Neural progenitor cell (in vitro differentiated cells): ENCODE results near the gene CLP1. TPM values are rescaled to one million over a fixed set of nuclear protein-coding genes. Genes with fewer than 3 reads are reported as not detected.

Experiments
- DNase-seq: peaks from one replicate; pipeline ENCODE4 v3.0.0-alpha.2; 2016; ENCODE audit warnings: low spot score
- H2AFZ ChIP-seq: fragments of 200-600 bp; sonication (generic); replicated peaks from 2 replicates; pipeline ENCODE4 v1.6.1; 2016; ENCODE audit warnings: antibody characterized with exemption
- H3F3A ChIP-seq: fragments of 200-600 bp; sonication (generic); 2 replicates; pipeline ENCODE4 v1.6.1; 2016; ENCODE audit warnings: antibody characterized with exemption, low read depth
- H3K27ac ChIP-seq: fragments of 200-600 bp; sonication (generic); 2 replicates; pipeline ENCODE4 v1.5.1; 2016; ENCODE audit warnings: mild to moderate bottlenecking
- H3K27me3 ChIP-seq: fragments of 200-600 bp; sonication (generic); 2 replicates; pipeline ENCODE4 v1.6.1; 2016; ENCODE audit warnings: mild to moderate bottlenecking, moderate library complexity
- H3K36me3 ChIP-seq: fragments of 200-600 bp; sonication (generic); 2 replicates; pipeline ENCODE4 v1.5.1; 2016
- H3K4me1 ChIP-seq: fragments of 200-600 bp; sonication (generic); 2 replicates; pipeline ENCODE4 v1.6.1; 2016; ENCODE audit warnings: mixed run types
- H3K4me2 ChIP-seq: fragments of 200-600 bp; sonication (generic); 2 replicates; pipeline ENCODE4 v1.6.1; 2016
- H3K4me3 ChIP-seq: fragments of 200-600 bp; sonication (generic); 2 replicates; pipeline ENCODE4 v1.5.1; 2016
- H3K79me2 ChIP-seq: fragments of 200-600 bp; sonication (generic); 2 replicates; pipeline ENCODE4 v1.6.1; 2016; ENCODE audit warnings: low read depth
- H3K9ac ChIP-seq: fragments of 200-600 bp; sonication (generic); 2 replicates; pipeline ENCODE4 v1.6.1; 2016
- H3K9me3 ChIP-seq: fragments of 200-600 bp; sonication (generic); 2 replicates; pipeline ENCODE4 v1.5.1; 2016; ENCODE audit warnings: low read depth
- H4K20me1 ChIP-seq: fragments of 200-600 bp; sonication (generic); 2 replicates; pipeline ENCODE4 v1.6.1; 2016; ENCODE audit warnings: low read depth
- H3K27ac Mint-ChIP-seq: 3 replicates; pipeline ENCODE4 v1.8.0; 2021; ENCODE audit warnings: mixed read lengths
- H3K27me3 Mint-ChIP-seq: 2 replicates; pipeline ENCODE4 v1.8.0; 2022; ENCODE audit warnings: low read depth, mild to moderate bottlenecking, inconsistent platforms, moderate library complexity, mixed read lengths; ENCODE audit not compliant: insufficient read depth
- H3K36me3 Mint-ChIP-seq: 3 replicates; pipeline ENCODE4 v1.8.0; 2021; ENCODE audit warnings: mixed read lengths
- H3K4me1 Mint-ChIP-seq: 3 replicates; pipeline ENCODE4 v1.8.0; 2021; ENCODE audit warnings: mixed read lengths
- H3K4me3 Mint-ChIP-seq: 3 replicates; pipeline ENCODE4 v1.8.0; 2021; ENCODE audit warnings: mild to moderate bottlenecking, moderate library complexity, mixed read lengths
- H3K9me3 Mint-ChIP-seq: 3 replicates; pipeline ENCODE4 v1.8.0; 2020; ENCODE audit warnings: mixed read lengths
- EZH2 ChIP-seq: fragments of 200-600 bp; sonication (generic); IDR thresholded peaks from 2 replicates; pipeline ENCODE4 v1.6.1; 2017; ENCODE audit warnings: antibody characterized with exemption, mild to moderate bottlenecking, moderate library complexity
- EZH2phosphoT487 ChIP-seq: fragments of 200-600 bp; sonication (generic); IDR thresholded peaks from 2 replicates; pipeline ENCODE4 v1.6.1; 2017; ENCODE audit warnings: antibody characterized with exemption
- microRNA counts: library from miRNA; unstranded; fragments of <30 nt; microRNA quantifications from one replicate; lab custom pipeline; 2016
- microRNA-seq: library from miRNA; unstranded; fragments of <30 nt; microRNA quantifications from one replicate; pipeline ENCODE4, GENCODE V29; 2016
- small RNA-seq: library from RNA; depleted of rRNA; stranded (forward); fragments of <200 nt; gene quantifications from one replicate; pipeline ENCODE3, GENCODE V24; 2015
- total RNA-seq: library from RNA; depleted of rRNA; stranded (reverse); fragments of >200 nt; gene quantifications from 2 replicates; pipeline ENCODE4 v1.2.3, GENCODE V29; 2015; ENCODE audit warnings: low replicate concordance
- TF ChIP-seq, protein P1 (sequence below): fragments of 200-600 bp; sonication (generic); IDR thresholded peaks from 2 replicates; pipeline ENCODE4 v1.5.1; 2017; ENCODE audit warnings: antibody characterized with exemption, mild to moderate bottlenecking

The CLP1 gene
- total RNA-seq, 1 donor from 2014 or later: 18.0 TPM

DNA sequence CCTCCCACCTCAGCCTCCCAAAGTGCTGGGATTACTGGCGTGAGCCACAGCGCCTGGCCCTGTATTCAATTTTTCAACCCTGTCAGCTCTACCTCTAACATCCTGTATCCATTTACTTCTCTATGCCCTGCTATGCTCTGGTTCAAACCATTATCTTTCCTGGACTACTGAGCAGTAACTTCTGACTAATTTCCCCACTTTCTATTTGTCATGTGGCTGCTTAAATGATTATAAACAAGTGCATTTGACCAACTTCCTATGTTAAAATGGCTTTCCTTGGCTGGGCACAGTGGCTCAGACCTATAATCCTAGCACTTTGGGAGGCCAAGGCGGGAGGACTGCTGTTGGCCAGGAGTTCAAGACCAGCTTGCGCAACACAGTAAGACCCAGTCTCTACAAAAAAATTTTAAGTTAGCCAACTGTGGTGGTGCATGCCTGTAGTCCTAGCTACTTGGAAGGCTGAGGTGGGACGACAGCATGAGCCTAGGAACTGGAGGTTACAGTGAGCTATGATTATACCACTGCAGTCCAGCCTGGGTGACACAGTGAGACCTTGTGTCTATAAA is 52.3 kb downstream of the CLP1 start:
- no peak for DNase-seq
- no peak overlapping the region for H3K27ac ChIP-seq
- Mint-ChIP-seq H3K27ac (no peak overlapping the region), H3K27me3 (peaks cover 2% of the 10 kb centered on the region), H3K9me3 (no peaks in the 10 kb centered on the region), H3K36me3 (peaks cover 7% of the 10 kb centered on the region), H3K4me3 (no peak overlapping the region), H3K4me1 (peaks cover 24% of the 10 kb centered on the region)
- H3K4me3 ChIP-seq: no peak overlapping the region
- H3K27me3 ChIP-seq: no peaks in the 10 kb centered on the region
- H3K36me3 ChIP-seq: no peaks in the 10 kb centered on the region
- H4K20me1 ChIP-seq: peaks cover 15% of the 10 kb centered on the region
- TF ChIP-seq EZH2phosphoT487 (no peak), EZH2 (no peak)
- TF ChIP-seq, protein P1, sequence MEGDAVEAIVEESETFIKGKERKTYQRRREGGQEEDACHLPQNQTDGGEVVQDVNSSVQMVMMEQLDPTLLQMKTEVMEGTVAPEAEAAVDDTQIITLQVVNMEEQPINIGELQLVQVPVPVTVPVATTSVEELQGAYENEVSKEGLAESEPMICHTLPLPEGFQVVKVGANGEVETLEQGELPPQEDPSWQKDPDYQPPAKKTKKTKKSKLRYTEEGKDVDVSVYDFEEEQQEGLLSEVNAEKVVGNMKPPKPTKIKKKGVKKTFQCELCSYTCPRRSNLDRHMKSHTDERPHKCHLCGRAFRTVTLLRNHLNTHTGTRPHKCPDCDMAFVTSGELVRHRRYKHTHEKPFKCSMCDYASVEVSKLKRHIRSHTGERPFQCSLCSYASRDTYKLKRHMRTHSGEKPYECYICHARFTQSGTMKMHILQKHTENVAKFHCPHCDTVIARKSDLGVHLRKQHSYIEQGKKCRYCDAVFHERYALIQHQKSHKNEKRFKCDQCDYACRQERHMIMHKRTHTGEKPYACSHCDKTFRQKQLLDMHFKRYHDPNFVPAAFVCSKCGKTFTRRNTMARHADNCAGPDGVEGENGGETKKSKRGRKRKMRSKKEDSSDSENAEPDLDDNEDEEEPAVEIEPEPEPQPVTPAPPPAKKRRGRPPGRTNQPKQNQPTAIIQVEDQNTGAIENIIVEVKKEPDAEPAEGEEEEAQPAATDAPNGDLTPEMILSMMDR: no peak
- no peak overlapping the region for H3K9ac ChIP-seq
- peaks cover 12% of the 10 kb centered on the region for H3K4me1 ChIP-seq
- no peaks in the 10 kb centered on the region for H3K9me3 ChIP-seq
- H2AFZ ChIP-seq: no peak overlapping the region
- H3F3A ChIP-seq: peaks cover 14% of the 10 kb centered on the region
- H3K4me2 ChIP-seq: no peak overlapping the region
- H3K79me2 ChIP-seq: peaks cover 69% of the 10 kb centered on the region

MicroRNA genes within 50 kb of the gene (microRNA counts, 767-probe panel; counts per million panel counts)
- microRNA hsa-miR-130a-3p (lab: Ali Mortazavi, UCI): 13,199 counts per million, percentile 99 among the panel's probes with 10 or more counts

Small RNA genes within 50 kb of the gene (microRNA-seq; reads per million reads assigned to microRNA genes)
- 13,097 reads per million, percentile 99 among the genes with 10 or more reads in this experiment for gene MIR130A

Small RNA genes within 50 kb of the gene (small RNA-seq; reads per million reads assigned to genes)
- gene MIR130A: 166 reads per million, percentile 99 among the genes with 10 or more reads in this experiment

Other genes starting within 250 kb of the CLP1 start
- gene SLC43A3, start 230.6 kb upstream of the CLP1 start, total RNA-seq: 5.6 and 7.8 TPM in 2 replicates
- 0.13 and 1.9 TPM in 2 replicates for gene RTN4RL2, start 197.2 kb upstream of the CLP1 start, total RNA-seq
- 0.99 and 1.5 TPM in 2 replicates for gene SLC43A1, start 142.1 kb upstream of the CLP1 start, total RNA-seq
- gene TIMM10, start 127.0 kb upstream of the CLP1 start, total RNA-seq: 19.1 and 21.9 TPM in 2 replicates
- gene SMTNL1, start 120.2 kb upstream of the CLP1 start, total RNA-seq: 0.28 TPM in 1 of 2 replicates, not detected in the other
- 76.2 and 112 TPM in 2 replicates for gene UBE2L6, start 90.1 kb upstream of the CLP1 start, total RNA-seq
- 46.0 and 68.1 TPM in 2 replicates for gene SERPING1, start 60.1 kb upstream of the CLP1 start, total RNA-seq
- 0.22 TPM in 1 of 2 replicates, not detected in the other for gene YPEL4, start 7.8 kb upstream of the CLP1 start, total RNA-seq
- 28.5 and 41.8 TPM in 2 replicates for gene ZDHHC5, start 10.4 kb downstream of the CLP1 start, total RNA-seq
- gene MED19, start 54.5 kb downstream of the CLP1 start, total RNA-seq: 11.8 and 15.1 TPM in 2 replicates
- gene TMX2, start 54.8 kb downstream of the CLP1 start, total RNA-seq: 65.9 and 66.5 TPM in 2 replicates
- 164 and 206 TPM in 2 replicates for gene SELENOH, start 83.7 kb downstream of the CLP1 start, total RNA-seq
- not detected in 2 replicates for gene BTBD18, start 94.1 kb downstream of the CLP1 start, total RNA-seq
- 135 and 150 TPM in 2 replicates for gene CTNND1, start 104.0 kb downstream of the CLP1 start, total RNA-seq